B cell (primary cell): ENCODE results near the gene MTHFD2L. TPM values are rescaled to one million over a fixed set of nuclear protein-coding genes. Genes with fewer than 3 reads are reported as not detected.
A peak's percentile ranks its signal among the peaks of the same experiment; 100 is the strongest.

Experiments
- ATAC-seq: fragments of 200-7000 bp; cut with Tn5 transposase; one replicate; pipeline ENCODE4 v1.10.0; 2021; ENCODE audit warnings: low read depth, mild to moderate bottlenecking, moderate number of reproducible peaks, moderate library complexity
- CTCF ChIA-PET: fragments of 350-600 bp; sonication (Branson Sonifier 250); formaldehyde crosslinking; loops from one replicate; lab custom pipeline; 2021; ENCODE audit warnings: antibody characterized with exemption, inconsistent platforms; lab: Charles Lee
- POLR2A ChIA-PET: fragments of 350-600 bp; sonication (Branson Sonifier 250); formaldehyde crosslinking; loops from one replicate; lab custom pipeline; 2021; ENCODE audit warnings: antibody characterized with exemption; lab: Charles Lee
- DNase-seq: peaks from one replicate; pipeline ENCODE4 v3.0.0; 2013
- H2AFZ ChIP-seq: 2 replicates; pipeline ENCODE4 v1.6.1; 2012; ENCODE audit warnings: mild to moderate bottlenecking, low read depth, low read length; ENCODE audit not compliant: insufficient read depth, poor library complexity, severe bottlenecking
- H3K27ac ChIP-seq, 2 donors: 1 replicate in 1 of 2; 2 replicates in 1 of 2; pipeline ENCODE4 v1.5.1; 2012 to 2013; ENCODE audit warnings: low read length in 2 of 2, mild to moderate bottlenecking in 2 of 2, moderate library complexity in 1 of 2
- H3K27me3 ChIP-seq, 4 experiments: fragments of 200-600 bp in 1 of 4; sonication (generic) in 1 of 4; replicated peaks in 1 of 4; 1 replicate in 2 of 4; 2 replicates in 2 of 4; pipeline versions ENCODE4 v1.6.1 to v1.7.0; 2013 to 2016; ENCODE audit warnings: low read length in 3 of 4, mild to moderate bottlenecking in 2 of 4, mixed read lengths in 1 of 4, moderate library complexity in 1 of 4; ENCODE audit not compliant: insufficient read depth in 4 of 4, control insufficient read depth in 3 of 4; ENCODE audit errors: control extremely low read depth in 1 of 4
- H3K36me3 ChIP-seq, 2 experiments: replicated peaks in 1 of 2; 1 replicate in 1 of 2; 2 replicates in 1 of 2; pipeline versions ENCODE4 v1.6.1 to v1.7.1; 2013; ENCODE audit warnings: low read length in 1 of 2; ENCODE audit not compliant: insufficient read depth in 2 of 2, control insufficient read depth in 1 of 2; ENCODE audit errors: control extremely low read depth in 1 of 2, extremely low read depth in 1 of 2
- H3K4me1 ChIP-seq, 2 donors: fragments of 200-600 bp in 1 of 2; sonication (generic) in 1 of 2; 1 replicate in 1 of 2; 2 replicates in 1 of 2; pipeline versions ENCODE4 v1.5.1 to v1.6.1; 2013 to 2017; ENCODE audit warnings: low read length in 2 of 2; ENCODE audit not compliant: control insufficient read depth in 2 of 2, insufficient read depth in 2 of 2
- H3K4me2 ChIP-seq: replicated peaks from 2 replicates; pipeline ENCODE3; 2012; ENCODE audit warnings: mild to moderate bottlenecking, low read depth, low read length; ENCODE audit not compliant: poor library complexity, severe bottlenecking
- H3K4me3 ChIP-seq, 5 experiments: fragments of 200-600 bp in 1 of 5; sonication (generic) in 1 of 5; 1 replicate in 3 of 5; 2 replicates in 2 of 5; pipeline versions ENCODE4 v1.5.1 to v1.7.0; 2011 to 2016; ENCODE audit warnings: low read length in 4 of 5, mild to moderate bottlenecking in 4 of 5, low read depth in 2 of 5, control low read depth in 1 of 5, moderate library complexity in 1 of 5; ENCODE audit not compliant: insufficient read depth in 1 of 5; ENCODE audit errors: control extremely low read depth in 1 of 5, extremely low read depth in 1 of 5
- H3K79me2 ChIP-seq: fragments of 200-600 bp; sonication (generic); one replicate; pipeline ENCODE4 v1.6.0; 2016; ENCODE audit warnings: low read length; ENCODE audit not compliant: control insufficient read depth, insufficient read depth
- H3K9ac ChIP-seq: fragments of 200-600 bp; sonication (generic); 2 replicates; pipeline ENCODE4 v1.6.1; 2017; ENCODE audit warnings: mild to moderate bottlenecking, low read length, moderate library complexity
- H3K9me3 ChIP-seq, 3 donors: one replicate each; pipeline versions ENCODE4 v1.6.1 to v1.7.1; 2013; ENCODE audit warnings: low read length in 2 of 3; ENCODE audit not compliant: control insufficient read depth in 2 of 3, insufficient read depth in 1 of 3; ENCODE audit errors: control extremely low read depth in 1 of 3
- H4K20me1 ChIP-seq: 2 replicates; pipeline ENCODE4 v1.6.0; 2012; ENCODE audit warnings: mild to moderate bottlenecking, low read length; ENCODE audit not compliant: insufficient read depth, control insufficient read depth, poor library complexity, severe bottlenecking
- H3K27ac Mint-ChIP-seq: one replicate; pipeline ENCODE4 v1.8.0; 2021; ENCODE audit warnings: mixed read lengths
- H3K27me3 Mint-ChIP-seq: one replicate; pipeline ENCODE4 v1.8.0; 2021; ENCODE audit warnings: mixed read lengths
- H3K4me1 Mint-ChIP-seq: one replicate; pipeline ENCODE4 v1.8.0; 2021; ENCODE audit warnings: mixed read lengths
- H3K4me3 Mint-ChIP-seq: one replicate; pipeline ENCODE4 v1.8.0; 2021; ENCODE audit warnings: mixed read lengths
- H3K9me3 Mint-ChIP-seq: one replicate; pipeline ENCODE4 v1.8.0; 2022; ENCODE audit warnings: mixed read lengths; ENCODE audit not compliant: insufficient read depth
- EZH2 ChIP-seq: IDR thresholded peaks from 2 replicates; pipeline ENCODE4 v1.6.1; 2012; ENCODE audit warnings: borderline replicate concordance, low read depth, mild to moderate bottlenecking, moderate library complexity, low read length; ENCODE audit not compliant: insufficient read depth, poor library complexity, severe bottlenecking
- WGBS: methylation state at CpG from one replicate; pipeline ENCODE4 v1.1.5; 2013; ENCODE audit warnings: missing lambda C conversion rate; ENCODE audit not compliant: insufficient coverage; 5-methylcytosine and 5-hydroxymethylcytosine counted together
- intact Hi-C: fragments of 100-400 bp; cut with micrococcal nuclease; formaldehyde crosslinking; loops from one replicate; pipeline ENCODE4 v1.10.0; 2022
- polyA plus RNA-seq: library from polyadenylated mRNA; depleted of rRNA; stranded (reverse); fragments of >200 nt; gene quantifications from 2 replicates; pipeline ENCODE4 v1.2.3, GENCODE V29; 2012
- total RNA-seq, 2 donors: library from RNA; stranded (reverse); fragments of 120-200 nt in 1 of 2; gene quantifications; 1 replicate in 1 of 2; 2 replicates in 1 of 2; pipeline versions ENCODE4 v1.2.3 to v1.2.4, GENCODE V29; 2013 to 2022
- TF ChIP-seq, protein P1 (sequence below): fragments of 200-600 bp; IDR thresholded peaks from one replicate; pipeline ENCODE4 v1.8.0; 2022; ENCODE audit warnings: antibody characterized with exemption, mild to moderate bottlenecking

MTHFD2L gene
- total and polyA plus RNA-seq, 2 donors (not counting 1 experiment from before 2014, with no cell fraction given), result 5.5 to 12.6 TPM

DNA sequence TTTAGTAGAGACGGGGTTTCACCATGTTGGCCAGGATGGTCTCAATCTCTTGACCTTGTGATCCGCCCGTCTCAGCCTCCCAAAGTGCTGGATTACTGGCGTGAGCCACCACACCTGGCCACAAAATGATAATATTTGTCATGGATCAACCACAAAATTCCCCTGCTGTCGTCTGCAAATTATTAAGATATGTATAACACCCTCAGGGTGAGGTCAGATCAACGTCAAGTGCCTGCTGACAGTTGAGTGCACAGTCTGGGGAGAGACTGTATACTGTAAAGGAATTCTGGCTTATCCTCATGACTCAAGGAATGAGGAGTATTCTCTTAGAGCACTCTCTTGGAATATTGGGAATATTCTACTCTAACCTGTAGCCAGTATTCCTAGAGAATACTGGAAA, 161.6 kb downstream of the MTHFD2L start:
- Histone ChIP-seq H3K36me3 (no peaks in the 10 kb centered on the region), H3K4me3 (no peak overlapping the region), H2AFZ (no peak overlapping the region), H3K9me3 (no peaks in the 10 kb centered on the region), H3K4me2 (no peak overlapping the region), H3K9ac (no peak overlapping the region), H3K27me3 (peaks cover 0 to 8% (median 4%) of the 10 kb centered on the region in 4 experiments), H3K27ac (no peak overlapping the region), H3K79me2 (no peaks in the 10 kb centered on the region), H4K20me1 (no peaks in the 10 kb centered on the region), H3K4me1 (no peaks in the 10 kb centered on the region)
- no CpG with 5 or more reads among the region's 6 CpGs for WGBS
- H3K27me3 Mint-ChIP-seq, result peaks cover 26% of the 10 kb centered on the region
- no peaks in the 10 kb centered on the region for H3K9me3 Mint-ChIP-seq
- POLR2A ChIA-PET, result no interaction called here
- ATAC-seq, result no peak
- intact Hi-C loops, result no loop called here
- CTCF ChIA-PET, result interaction anchor here (1.2 to 1.7 kb wide), 4 partner anchors 15 to 356 kb away, joined by 3 to 6 read pairs (median 4); no protein-coding TSS in a partner anchor
- no peaks in the 10 kb centered on the region for H3K4me1 Mint-ChIP-seq
- no peak overlapping the region for H3K4me3 Mint-ChIP-seq
- no peak overlapping the region for H3K27ac Mint-ChIP-seq
- no peak for DNase-seq
- TF ChIP-seq EZH2, result no peak
- TF ChIP-seq, protein P1, sequence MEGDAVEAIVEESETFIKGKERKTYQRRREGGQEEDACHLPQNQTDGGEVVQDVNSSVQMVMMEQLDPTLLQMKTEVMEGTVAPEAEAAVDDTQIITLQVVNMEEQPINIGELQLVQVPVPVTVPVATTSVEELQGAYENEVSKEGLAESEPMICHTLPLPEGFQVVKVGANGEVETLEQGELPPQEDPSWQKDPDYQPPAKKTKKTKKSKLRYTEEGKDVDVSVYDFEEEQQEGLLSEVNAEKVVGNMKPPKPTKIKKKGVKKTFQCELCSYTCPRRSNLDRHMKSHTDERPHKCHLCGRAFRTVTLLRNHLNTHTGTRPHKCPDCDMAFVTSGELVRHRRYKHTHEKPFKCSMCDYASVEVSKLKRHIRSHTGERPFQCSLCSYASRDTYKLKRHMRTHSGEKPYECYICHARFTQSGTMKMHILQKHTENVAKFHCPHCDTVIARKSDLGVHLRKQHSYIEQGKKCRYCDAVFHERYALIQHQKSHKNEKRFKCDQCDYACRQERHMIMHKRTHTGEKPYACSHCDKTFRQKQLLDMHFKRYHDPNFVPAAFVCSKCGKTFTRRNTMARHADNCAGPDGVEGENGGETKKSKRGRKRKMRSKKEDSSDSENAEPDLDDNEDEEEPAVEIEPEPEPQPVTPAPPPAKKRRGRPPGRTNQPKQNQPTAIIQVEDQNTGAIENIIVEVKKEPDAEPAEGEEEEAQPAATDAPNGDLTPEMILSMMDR, result no peak

DNA sequence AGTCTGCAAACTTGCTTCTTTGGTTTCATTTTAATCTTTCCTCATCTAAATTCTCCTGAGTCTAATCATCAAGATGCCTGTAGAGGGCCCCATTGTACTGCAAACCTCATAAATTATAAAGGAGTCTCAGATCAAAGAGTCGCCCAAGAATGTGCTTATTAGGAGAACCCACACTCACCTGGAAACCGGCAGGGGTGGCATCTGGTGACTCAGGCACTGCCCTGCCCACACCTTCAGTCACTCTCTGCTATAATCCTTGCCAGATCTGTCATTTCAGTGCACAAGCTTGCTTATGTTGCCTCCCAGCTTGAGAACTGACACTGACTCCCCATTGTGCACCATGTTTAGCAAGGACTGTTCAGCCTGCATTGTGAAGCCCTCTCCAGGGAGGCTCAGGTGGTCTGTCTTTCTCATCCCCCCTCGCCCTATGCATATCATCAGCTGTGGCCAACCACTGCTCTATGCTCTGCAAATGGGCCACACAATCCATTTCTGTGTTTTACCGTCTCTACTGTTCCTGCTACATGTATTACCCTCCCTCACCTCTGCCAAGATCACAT, 162.7 kb downstream of the MTHFD2L start:
- H3K4me2 ChIP-seq, result no peak overlapping the region
- H3K4me1 ChIP-seq, result no peaks in the 10 kb centered on the region
- Mint-ChIP-seq H3K27me3 (peaks cover 26% of the 10 kb centered on the region), H3K9me3 (no peaks in the 10 kb centered on the region), H3K4me1 (no peaks in the 10 kb centered on the region), H3K4me3 (no peak overlapping the region), H3K27ac (no peak overlapping the region)
- H3K27ac ChIP-seq, result no peak overlapping the region
- TF ChIP-seq, protein P1, result peak; percentile 31
- TF ChIP-seq EZH2, result no peak
- no peak overlapping the region for H3K9ac ChIP-seq
- no peaks in the 10 kb centered on the region for H3K79me2 ChIP-seq
- DNase-seq, result peak; percentile 31
- WGBS, result 22% methylated on average over 3 of the region's 4 CpGs
- no peaks in the 10 kb centered on the region for H3K9me3 ChIP-seq
- intact Hi-C loops, result loop anchor here (1.0 kb wide), 1 partner anchor 355 kb away; no protein-coding TSS in a partner anchor
- peaks cover 0 to 10% (median 4%) of the 10 kb centered on the region in 4 experiments for H3K27me3 ChIP-seq
- CTCF ChIA-PET, result interaction anchor here (1.0 to 1.8 kb wide), 8 partner anchors 14 to 355 kb away, joined by 3 to 9 read pairs (median 4); no protein-coding TSS in a partner anchor
- POLR2A ChIA-PET, result interaction anchor here (0.7 kb wide), 1 partner anchor 12 kb away, joined by 3 read pairs; no protein-coding TSS in a partner anchor
- H2AFZ ChIP-seq, result no peak overlapping the region
- H4K20me1 ChIP-seq, result no peaks in the 10 kb centered on the region
- no peak overlapping the region for H3K4me3 ChIP-seq
- peak; percentile 24 for ATAC-seq
- H3K36me3 ChIP-seq, result no peaks in the 10 kb centered on the region
